ENCODE results near the gene ANO2. TPM values are rescaled to one million over a fixed set of nuclear protein-coding genes. Genes with fewer than 3 reads are reported as not detected.

ANO2 gene
- total and polyA plus RNA-seq, 4 donors: 0.03 to 0.25 (median 0.15) TPM

DNA sequence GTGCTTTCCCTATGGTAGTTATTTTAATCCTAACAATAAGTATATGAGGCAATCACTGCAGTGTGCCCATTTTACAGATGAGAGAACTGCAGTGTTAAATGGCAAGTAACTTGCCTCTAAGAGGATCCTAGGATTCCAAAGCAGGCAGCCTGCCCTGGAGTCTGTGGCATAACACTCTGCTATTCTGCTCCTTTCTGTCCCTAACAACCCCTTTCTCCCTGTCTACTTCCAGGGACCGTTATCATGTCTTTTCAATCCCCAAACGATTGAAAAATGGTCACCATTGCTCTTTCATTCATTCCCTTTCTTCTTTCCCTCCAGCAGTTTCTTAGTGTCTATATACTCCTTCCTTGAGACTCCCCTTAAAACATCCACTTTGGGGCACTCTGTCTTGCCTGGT, 1.3 kb upstream of the ANO2 start:
- Histone ChIP-seq H3K9ac (ENCODE audit: low read depth in 1 of 2, low read length in 2 of 2) (no peak overlapping the region), H3K4me1 (ENCODE audit: control insufficient read depth in 4 of 4, insufficient read depth in 4 of 4, low read length in 3 of 4) (peaks cover 0 to 10% (median 6%) of the 10 kb centered on the region in 4 donors), H3K27me3 (ENCODE audit: control insufficient read depth in 4 of 4, insufficient read depth in 4 of 4, low read length in 3 of 4) (peaks cover 0 to 11% (median 8%) of the 10 kb centered on the region in 4 donors), H3K36me3 (ENCODE audit: control insufficient read depth in 4 of 4, insufficient read depth in 3 of 4, low read depth in 1 of 4, low read length in 3 of 4) (no peaks in the 10 kb centered on the region), H3K9me3 (ENCODE audit: control insufficient read depth in 4 of 4, low read length in 3 of 4) (no peaks in the 10 kb centered on the region), H3K27ac (ENCODE audit: low read depth in 1 of 2, low read length in 2 of 2) (no peak overlapping the region), H3K4me3 (ENCODE audit: low read depth in 1 of 3, low read length in 3 of 3) (no peak overlapping the region)
- 85% methylated on average over 2 of the region's 2 CpGs for WGBS
- TF ChIP-seq SP1 (IDR thresholded peaks at IDR 0.05) (no peak), FOXA2 (IDR thresholded peaks at IDR 0.05) (no peak), JUND (IDR thresholded peaks at IDR 0.05) (no peak), NR2F2 (IDR thresholded peaks at IDR 0.05) (no peak), RXRA (IDR thresholded peaks at IDR 0.05) (no peak), HNF4G (IDR thresholded peaks at IDR 0.05) (no peak), TAF1 (conservative IDR thresholded peaks at IDR 0.05) (no peak), FOXA1 (IDR thresholded peaks at IDR 0.05) (no peak), YY1 (IDR thresholded peaks at IDR 0.05) (no peak), GABPA (IDR thresholded peaks at IDR 0.05 in 1 of 2, conservative IDR thresholded peaks at IDR 0.05 in 1 of 2) (no peak), RAD21 (IDR thresholded peaks at IDR 0.05) (no peak), HNF4A (conservative IDR thresholded peaks at IDR 0.05) (no peak), EGR1 (IDR thresholded peaks at IDR 0.05; ENCODE audit: low read depth in 2 of 2) (no peak)
- TF ChIP-seq, protein P1, sequence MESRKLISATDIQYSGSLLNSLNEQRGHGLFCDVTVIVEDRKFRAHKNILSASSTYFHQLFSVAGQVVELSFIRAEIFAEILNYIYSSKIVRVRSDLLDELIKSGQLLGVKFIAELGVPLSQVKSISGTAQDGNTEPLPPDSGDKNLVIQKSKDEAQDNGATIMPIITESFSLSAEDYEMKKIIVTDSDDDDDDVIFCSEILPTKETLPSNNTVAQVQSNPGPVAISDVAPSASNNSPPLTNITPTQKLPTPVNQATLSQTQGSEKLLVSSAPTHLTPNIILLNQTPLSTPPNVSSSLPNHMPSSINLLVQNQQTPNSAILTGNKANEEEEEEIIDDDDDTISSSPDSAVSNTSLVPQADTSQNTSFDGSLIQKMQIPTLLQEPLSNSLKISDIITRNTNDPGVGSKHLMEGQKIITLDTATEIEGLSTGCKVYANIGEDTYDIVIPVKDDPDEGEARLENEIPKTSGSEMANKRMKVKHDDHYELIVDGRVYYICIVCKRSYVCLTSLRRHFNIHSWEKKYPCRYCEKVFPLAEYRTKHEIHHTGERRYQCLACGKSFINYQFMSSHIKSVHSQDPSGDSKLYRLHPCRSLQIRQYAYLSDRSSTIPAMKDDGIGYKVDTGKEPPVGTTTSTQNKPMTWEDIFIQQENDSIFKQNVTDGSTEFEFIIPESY (IDR thresholded peaks at IDR 0.05): no peak
- TF ChIP-seq, protein P2, sequence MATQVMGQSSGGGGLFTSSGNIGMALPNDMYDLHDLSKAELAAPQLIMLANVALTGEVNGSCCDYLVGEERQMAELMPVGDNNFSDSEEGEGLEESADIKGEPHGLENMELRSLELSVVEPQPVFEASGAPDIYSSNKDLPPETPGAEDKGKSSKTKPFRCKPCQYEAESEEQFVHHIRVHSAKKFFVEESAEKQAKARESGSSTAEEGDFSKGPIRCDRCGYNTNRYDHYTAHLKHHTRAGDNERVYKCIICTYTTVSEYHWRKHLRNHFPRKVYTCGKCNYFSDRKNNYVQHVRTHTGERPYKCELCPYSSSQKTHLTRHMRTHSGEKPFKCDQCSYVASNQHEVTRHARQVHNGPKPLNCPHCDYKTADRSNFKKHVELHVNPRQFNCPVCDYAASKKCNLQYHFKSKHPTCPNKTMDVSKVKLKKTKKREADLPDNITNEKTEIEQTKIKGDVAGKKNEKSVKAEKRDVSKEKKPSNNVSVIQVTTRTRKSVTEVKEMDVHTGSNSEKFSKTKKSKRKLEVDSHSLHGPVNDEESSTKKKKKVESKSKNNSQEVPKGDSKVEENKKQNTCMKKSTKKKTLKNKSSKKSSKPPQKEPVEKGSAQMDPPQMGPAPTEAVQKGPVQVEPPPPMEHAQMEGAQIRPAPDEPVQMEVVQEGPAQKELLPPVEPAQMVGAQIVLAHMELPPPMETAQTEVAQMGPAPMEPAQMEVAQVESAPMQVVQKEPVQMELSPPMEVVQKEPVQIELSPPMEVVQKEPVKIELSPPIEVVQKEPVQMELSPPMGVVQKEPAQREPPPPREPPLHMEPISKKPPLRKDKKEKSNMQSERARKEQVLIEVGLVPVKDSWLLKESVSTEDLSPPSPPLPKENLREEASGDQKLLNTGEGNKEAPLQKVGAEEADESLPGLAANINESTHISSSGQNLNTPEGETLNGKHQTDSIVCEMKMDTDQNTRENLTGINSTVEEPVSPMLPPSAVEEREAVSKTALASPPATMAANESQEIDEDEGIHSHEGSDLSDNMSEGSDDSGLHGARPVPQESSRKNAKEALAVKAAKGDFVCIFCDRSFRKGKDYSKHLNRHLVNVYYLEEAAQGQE (IDR thresholded peaks at IDR 0.05): no peak
- TF ChIP-seq, protein P3, sequence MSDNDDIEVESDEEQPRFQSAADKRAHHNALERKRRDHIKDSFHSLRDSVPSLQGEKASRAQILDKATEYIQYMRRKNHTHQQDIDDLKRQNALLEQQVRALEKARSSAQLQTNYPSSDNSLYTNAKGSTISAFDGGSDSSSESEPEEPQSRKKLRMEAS (IDR thresholded peaks at IDR 0.05): no peak
- TF ChIP-seq, protein P4, sequence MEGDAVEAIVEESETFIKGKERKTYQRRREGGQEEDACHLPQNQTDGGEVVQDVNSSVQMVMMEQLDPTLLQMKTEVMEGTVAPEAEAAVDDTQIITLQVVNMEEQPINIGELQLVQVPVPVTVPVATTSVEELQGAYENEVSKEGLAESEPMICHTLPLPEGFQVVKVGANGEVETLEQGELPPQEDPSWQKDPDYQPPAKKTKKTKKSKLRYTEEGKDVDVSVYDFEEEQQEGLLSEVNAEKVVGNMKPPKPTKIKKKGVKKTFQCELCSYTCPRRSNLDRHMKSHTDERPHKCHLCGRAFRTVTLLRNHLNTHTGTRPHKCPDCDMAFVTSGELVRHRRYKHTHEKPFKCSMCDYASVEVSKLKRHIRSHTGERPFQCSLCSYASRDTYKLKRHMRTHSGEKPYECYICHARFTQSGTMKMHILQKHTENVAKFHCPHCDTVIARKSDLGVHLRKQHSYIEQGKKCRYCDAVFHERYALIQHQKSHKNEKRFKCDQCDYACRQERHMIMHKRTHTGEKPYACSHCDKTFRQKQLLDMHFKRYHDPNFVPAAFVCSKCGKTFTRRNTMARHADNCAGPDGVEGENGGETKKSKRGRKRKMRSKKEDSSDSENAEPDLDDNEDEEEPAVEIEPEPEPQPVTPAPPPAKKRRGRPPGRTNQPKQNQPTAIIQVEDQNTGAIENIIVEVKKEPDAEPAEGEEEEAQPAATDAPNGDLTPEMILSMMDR (IDR thresholded peaks at IDR 0.05; ENCODE audit: low read depth, low read length, missing input control): no peak
- TF ChIP-seq, protein P5, sequence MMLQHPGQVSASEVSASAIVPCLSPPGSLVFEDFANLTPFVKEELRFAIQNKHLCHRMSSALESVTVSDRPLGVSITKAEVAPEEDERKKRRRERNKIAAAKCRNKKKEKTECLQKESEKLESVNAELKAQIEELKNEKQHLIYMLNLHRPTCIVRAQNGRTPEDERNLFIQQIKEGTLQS (IDR thresholded peaks at IDR 0.05): no peak
- DNase-seq (ENCODE audit: low spot score): no peak

Measured in liver (tissue), 9 donors.